ENCODE measurements around the gene PRR20G.
A peak's percentile ranks its signal among the peaks of the same experiment; 100 is the strongest.
"Not testable (repeated sequence)": the region's sequence is repeated elsewhere in the genome, so short reads cannot be mapped to it uniquely, and the experiment has no call there.

The PRR20G gene

DNA sequence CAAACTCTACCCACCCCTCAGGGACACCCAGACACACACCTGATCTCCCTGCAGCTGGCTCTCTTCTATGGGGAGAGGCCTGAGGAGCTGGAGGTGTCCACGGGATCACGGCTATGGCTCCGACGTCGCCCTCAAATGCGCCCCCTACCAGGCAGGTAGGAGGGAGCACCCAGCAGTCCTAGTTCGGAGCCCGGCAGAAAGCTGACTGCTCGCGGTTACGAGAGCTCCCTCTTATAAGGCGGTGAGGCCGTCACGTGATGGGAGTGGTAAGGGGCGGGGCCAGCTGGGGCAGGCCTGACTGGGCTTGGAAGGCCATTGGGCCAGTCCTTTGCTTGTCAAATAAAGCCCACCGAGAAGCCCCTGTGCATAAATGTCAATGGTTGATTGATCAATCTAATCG is at the start of gene PRR20G:
TSS of gene PRR20G (minus strand) at position 207 of the 400 bp plus-strand sequence. CDS start 681 bp downstream, outside the sequence.
- no peak for DNase-seq

DNA sequence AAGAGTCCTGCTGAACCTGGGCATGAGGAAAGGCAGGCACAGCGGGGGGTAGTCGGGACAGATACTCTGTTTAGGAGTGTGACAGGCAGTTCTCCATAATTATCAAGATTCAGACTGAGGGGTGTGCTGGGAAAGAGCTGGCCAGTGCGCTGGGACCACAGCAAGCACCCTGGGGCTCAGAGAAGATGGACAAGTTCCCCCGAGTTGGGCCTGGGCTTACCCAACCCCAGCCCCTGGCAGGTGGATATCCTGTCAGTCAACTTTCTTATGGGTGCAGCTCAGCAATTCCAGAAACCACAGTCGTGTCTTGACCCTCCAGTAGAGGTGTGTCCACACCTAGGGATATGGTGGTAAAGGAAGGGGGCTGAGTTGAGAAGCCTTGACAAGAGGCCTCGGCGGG is 49.2 kb upstream of the PRR20G start:
- no peak for DNase-seq

DNA sequence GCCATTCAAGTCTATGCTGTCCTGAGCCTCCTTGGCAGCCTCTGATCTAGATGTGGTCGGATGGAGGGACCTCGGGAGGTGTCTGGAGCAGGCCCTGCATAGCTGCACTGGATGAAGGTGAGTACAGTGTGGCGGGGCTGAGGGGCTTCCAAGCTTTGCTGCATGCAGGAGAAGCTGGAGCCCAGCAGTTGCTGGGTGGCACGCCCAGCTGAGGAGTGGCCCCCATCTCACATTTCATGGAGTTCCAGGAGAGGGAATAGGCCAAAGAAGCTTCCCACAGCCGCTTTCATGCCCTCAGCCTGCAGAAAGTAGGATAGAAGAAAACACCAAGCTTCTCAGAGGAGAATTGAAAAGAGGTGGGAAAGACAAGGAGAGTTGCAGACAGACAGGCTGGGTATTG is 48.3 kb upstream of the PRR20G start:
- no peak for DNase-seq

GRCh38 chr3:127330385-127330784 is 42.5 kb upstream of the PRR20G start:
- DNase-seq: no peak

DNA sequence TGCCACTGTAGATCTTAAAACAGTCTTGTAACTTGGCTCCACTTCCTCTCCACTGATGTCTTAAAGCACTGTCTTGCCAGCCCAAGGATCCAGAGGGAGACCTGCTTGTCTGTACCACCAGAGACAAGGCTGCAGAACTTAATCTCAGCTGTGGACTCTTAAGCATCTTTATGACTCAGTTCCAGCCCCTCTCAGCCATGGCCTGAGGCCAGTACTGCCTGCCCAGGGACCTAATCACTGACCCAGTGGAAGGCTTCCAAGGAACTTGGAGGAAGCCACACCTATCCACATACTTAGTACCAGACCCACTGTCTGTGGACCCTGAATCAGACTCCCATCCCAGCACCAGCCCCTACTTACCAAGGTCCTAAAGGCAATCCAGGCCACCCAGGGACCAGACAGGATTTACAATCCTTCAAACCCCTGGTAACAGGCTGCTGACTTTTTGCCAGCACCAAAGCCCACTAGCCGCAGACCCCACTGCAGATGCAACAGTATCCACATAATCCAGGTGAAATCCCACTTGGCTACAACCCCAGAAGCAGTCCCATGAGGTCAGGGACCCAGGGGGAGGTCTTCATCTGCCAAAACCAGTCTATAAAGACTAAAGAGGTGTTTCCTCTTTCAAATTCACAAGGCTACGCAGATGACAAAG is 41.9 kb upstream of the PRR20G start:
- no peak for DNase-seq

DNA sequence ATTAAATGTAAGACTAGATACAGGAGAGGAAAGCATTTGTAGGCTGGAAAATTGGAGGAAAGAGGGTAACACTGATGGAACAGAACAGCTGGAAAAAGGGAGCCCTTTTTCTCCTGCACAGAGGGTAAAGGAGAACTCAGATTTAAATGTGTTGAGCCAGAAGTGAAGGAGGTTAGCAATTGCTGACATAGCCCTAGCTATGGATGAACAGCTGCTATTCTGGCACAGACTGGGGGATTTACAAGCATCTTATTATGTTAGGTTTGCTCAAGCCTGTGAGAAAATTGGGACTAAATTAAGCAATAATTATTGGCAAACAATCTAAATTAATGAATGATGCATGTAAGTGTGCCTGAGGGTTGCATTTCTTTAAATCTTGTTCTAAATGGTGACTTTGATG is 40.6 kb upstream of the PRR20G start:
- DNase-seq: no peak

- no peak for DNase-seq
Observed at GRCh38 chr3:127326341-127326740, 38.5 kb upstream of the PRR20G start.

- no peak for DNase-seq
Observed at GRCh38 chr3:127325629-127325961, 37.7 kb upstream of the PRR20G start.

GRCh38 chr3:127324913-127325628 is 37.2 kb upstream of the PRR20G start:
- DNase-seq: no peak

DNA sequence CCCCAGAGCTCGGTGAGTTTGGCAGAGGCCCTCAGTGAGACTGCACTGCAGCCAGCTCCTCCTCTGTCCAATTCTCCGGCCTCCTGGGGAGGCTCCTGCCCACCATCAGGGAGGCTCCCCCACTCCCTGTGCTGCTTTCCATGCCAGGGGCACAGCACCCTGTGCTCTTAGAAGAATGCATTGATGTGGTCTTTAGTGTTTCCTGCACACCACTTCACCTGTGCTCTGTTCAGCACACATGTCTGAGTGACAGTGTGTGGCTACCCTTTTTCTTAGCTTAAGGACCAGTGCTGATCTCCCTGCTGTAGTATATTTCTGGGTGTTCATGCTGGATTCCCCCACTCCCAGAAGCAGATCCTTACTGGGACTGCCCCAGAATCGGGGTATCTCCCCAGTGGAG is 36.2 kb upstream of the PRR20G start:
- no peak for DNase-seq

- no peak for DNase-seq
Observed at GRCh38 chr3:127323581-127323980, 35.7 kb upstream of the PRR20G start.

DNA sequence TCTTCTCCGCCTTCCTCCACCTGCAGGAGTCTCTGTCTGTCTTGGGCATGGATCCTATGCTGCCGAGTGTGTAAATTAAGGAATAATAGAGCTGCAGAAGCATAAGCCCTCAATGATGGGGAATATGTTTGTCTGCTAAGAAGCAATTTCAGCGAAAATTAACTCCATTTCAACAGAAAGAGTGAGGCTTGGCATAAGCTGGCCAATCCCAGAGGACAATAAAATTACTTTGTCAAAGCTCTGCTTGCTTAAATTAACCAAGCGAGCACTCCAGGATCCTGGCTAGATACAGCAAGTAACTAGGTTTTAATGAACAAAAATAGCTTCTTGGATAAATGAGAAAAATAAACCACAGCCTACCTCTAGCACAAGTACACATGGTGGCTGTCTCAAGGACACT is 33.5 kb upstream of the PRR20G start:
- DNase-seq: no peak

- no peak for DNase-seq
Observed at GRCh38 chr3:127320529-127321121, 32.8 kb upstream of the PRR20G start.

GRCh38 chr3:127316685-127317084 is 28.8 kb upstream of the PRR20G start:
- no peak for DNase-seq

- no peak for DNase-seq
Observed at GRCh38 chr3:127312818-127313217, 25.0 kb upstream of the PRR20G start.

- DNase-seq: not testable (repeated sequence)
Observed at GRCh38 chr3:127308821-127309220, 21.0 kb upstream of the PRR20G start.

DNA sequence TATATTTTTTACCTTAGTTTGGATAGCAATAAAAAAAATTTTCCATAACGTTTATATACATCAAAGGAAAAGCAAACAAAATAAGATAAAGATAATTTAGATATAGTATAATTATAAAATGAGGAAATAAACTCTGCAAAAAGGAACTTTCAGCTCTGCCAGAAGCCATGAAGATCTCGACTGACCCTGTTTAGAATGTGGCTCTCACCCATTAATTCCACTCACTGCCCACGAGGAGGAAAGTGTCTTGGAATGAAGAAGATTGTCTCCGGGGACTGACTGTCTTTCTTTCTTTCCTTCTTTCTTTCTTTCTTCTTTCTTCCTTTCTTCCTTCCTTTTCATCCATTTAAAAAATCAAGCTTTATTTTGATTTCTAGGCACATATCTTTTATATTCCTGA is 20.1 kb upstream of the PRR20G start:
- DNase-seq: no peak

GRCh38 chr3:127307112-127307835 is 19.4 kb upstream of the PRR20G start:
- no peak for DNase-seq

GRCh38 chr3:127306361-127307111 is 18.7 kb upstream of the PRR20G start:
- DNase-seq: no peak

GRCh38 chr3:127305499-127306060 is 17.7 kb upstream of the PRR20G start:
- DNase-seq: no peak

DNA sequence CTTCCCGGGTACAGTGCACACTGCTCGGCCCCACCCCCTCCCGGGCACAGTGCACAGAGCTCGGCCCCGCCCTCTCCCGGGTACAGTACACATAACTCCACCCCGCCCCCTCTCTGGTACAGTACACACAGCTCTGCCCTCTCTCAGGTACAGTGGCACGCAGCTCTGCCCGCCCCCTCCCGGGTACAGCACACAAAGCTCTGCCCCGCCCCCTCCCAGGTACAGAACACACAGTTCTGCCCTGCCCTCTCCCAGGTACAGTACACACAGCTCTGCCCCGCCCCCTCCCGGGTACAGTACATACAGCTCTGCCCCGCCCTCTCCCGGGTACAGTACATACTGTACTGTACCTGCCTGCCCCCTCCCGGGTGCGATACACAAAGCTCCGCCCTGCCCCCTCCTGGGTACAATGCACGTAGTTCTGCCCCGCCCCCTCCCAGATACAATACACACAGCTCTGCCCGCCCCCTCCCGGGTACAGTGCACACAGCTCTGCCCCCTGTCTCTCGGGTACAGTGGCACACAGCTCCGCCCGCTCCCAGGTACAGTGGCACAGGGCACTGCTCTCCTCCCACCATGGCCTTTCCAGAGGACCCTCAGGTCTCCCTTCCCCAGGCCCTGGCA is 16.4 kb upstream of the PRR20G start:
- DNase-seq: peak; percentile 8

GRCh38 chr3:127299276-127299675 is 11.4 kb upstream of the PRR20G start:
- DNase-seq: no peak
